Measurements from ENCODE around the gene OR1I1. TPM values are rescaled to one million over a fixed set of nuclear protein-coding genes. Genes with fewer than 3 reads are reported as not detected.

The OR1I1 gene
- total RNA-seq, 1 donor from 2014 or later = not detected

- peak; percentile 97 for DNase-seq (ENCODE audit: low spot score)
- peak overlapping the region; percentile 91 for H3K4me3 Mint-ChIP-seq
- peaks cover 37% of the 10 kb centered on the region for H3K4me1 Mint-ChIP-seq (ENCODE audit: low read depth)
- peak overlapping the region; percentile 98 for H3K27ac Mint-ChIP-seq
- intact Hi-C loops (cut with micrococcal nuclease) = loop anchor here (1.0 to 10.0 kb wide), 11 partner anchors 98 to 1417 kb away; partner anchors contain the start of genes AKAP8, CHERP, DNAJB1 and EPS15L1
- H3K36me3 Mint-ChIP-seq (ENCODE audit: low read depth) = peaks cover 12% of the 10 kb centered on the region
- no peaks in the 10 kb centered on the region for H3K9me3 Mint-ChIP-seq
- H3K27me3 Mint-ChIP-seq (ENCODE audit: insufficient read depth) = no peaks in the 10 kb centered on the region
These were observed 43.4 kb downstream of the OR1I1 start for GRCh38 chr19:15125232-15126067.

GRCh38 chr19:15126131-15126910 is 44.3 kb downstream of the OR1I1 start:
- H3K27me3 Mint-ChIP-seq (ENCODE audit: insufficient read depth) = no peaks in the 10 kb centered on the region
- no peaks in the 10 kb centered on the region for H3K9me3 Mint-ChIP-seq
- no peak for DNase-seq (ENCODE audit: low spot score)
- peaks cover 38% of the 10 kb centered on the region for H3K4me1 Mint-ChIP-seq (ENCODE audit: low read depth)
- intact Hi-C loops (cut with micrococcal nuclease) = loop anchor here (5.0 to 10.0 kb wide), 3 partner anchors 336 to 1416 kb away; partner anchors contain the start of genes CHERP and RASAL3
- no peak overlapping the region for H3K4me3 Mint-ChIP-seq
- no peak overlapping the region for H3K27ac Mint-ChIP-seq
- H3K36me3 Mint-ChIP-seq (ENCODE audit: low read depth) = peaks cover 7% of the 10 kb centered on the region

- H3K27me3 Mint-ChIP-seq (ENCODE audit: insufficient read depth) = no peaks in the 10 kb centered on the region
- H3K36me3 Mint-ChIP-seq (ENCODE audit: low read depth) = no peaks in the 10 kb centered on the region
- DNase-seq (ENCODE audit: low spot score) = no peak
- peaks cover 38% of the 10 kb centered on the region for H3K4me1 Mint-ChIP-seq (ENCODE audit: low read depth)
- no peak overlapping the region for H3K27ac Mint-ChIP-seq
- intact Hi-C loops (cut with micrococcal nuclease) = loop anchor here (5.0 to 10.0 kb wide), 3 partner anchors 334 to 1414 kb away; partner anchors contain the start of genes CHERP and RASAL3
- no peak overlapping the region for H3K4me3 Mint-ChIP-seq
- H3K9me3 Mint-ChIP-seq = no peaks in the 10 kb centered on the region
These were observed 46.3 kb downstream of the OR1I1 start for GRCh38 chr19:15128162-15128770.

- Mint-ChIP-seq H3K4me3 (peak overlapping the region; percentile 47), H3K9me3 (no peaks in the 10 kb centered on the region), H3K27me3 (ENCODE audit: insufficient read depth) (peaks cover 2% of the 10 kb centered on the region), H3K36me3 (ENCODE audit: low read depth) (no peaks in the 10 kb centered on the region), H3K4me1 (ENCODE audit: low read depth) (peaks cover 29% of the 10 kb centered on the region), H3K27ac (peak overlapping the region; percentile 91)
- intact Hi-C loops (cut with micrococcal nuclease) = loop anchor here (5.0 to 10.0 kb wide), 3 partner anchors 332 to 1412 kb away; partner anchors contain the start of genes CHERP and RASAL3
- no peak for DNase-seq (ENCODE audit: low spot score)
These were observed 48.0 kb downstream of the OR1I1 start for GRCh38 chr19:15129856-15130585.

- intact Hi-C loops (cut with micrococcal nuclease) = no loop called here
- no peak overlapping the region for H3K4me3 Mint-ChIP-seq
- no peak for DNase-seq (ENCODE audit: low spot score)
- H3K27me3 Mint-ChIP-seq (ENCODE audit: insufficient read depth) = peaks cover 4% of the 10 kb centered on the region
- no peak overlapping the region for H3K27ac Mint-ChIP-seq
- H3K9me3 Mint-ChIP-seq = peaks cover 21% of the 10 kb centered on the region
- H3K36me3 Mint-ChIP-seq (ENCODE audit: low read depth) = peaks cover 3% of the 10 kb centered on the region
- peaks cover 7% of the 10 kb centered on the region for H3K4me1 Mint-ChIP-seq (ENCODE audit: low read depth)
These were observed 54.4 kb downstream of the OR1I1 start for GRCh38 chr19:15136234-15136954.

- peaks cover 4% of the 10 kb centered on the region for H3K27me3 Mint-ChIP-seq (ENCODE audit: insufficient read depth)
- no peak for DNase-seq (ENCODE audit: low spot score)
- peaks cover 21% of the 10 kb centered on the region for H3K9me3 Mint-ChIP-seq
- peaks cover 7% of the 10 kb centered on the region for H3K4me1 Mint-ChIP-seq (ENCODE audit: low read depth)
- intact Hi-C loops (cut with micrococcal nuclease) = no loop called here
- H3K27ac Mint-ChIP-seq = no peak overlapping the region
- no peak overlapping the region for H3K4me3 Mint-ChIP-seq
- H3K36me3 Mint-ChIP-seq (ENCODE audit: low read depth) = peaks cover 3% of the 10 kb centered on the region
These were observed 55.8 kb downstream of the OR1I1 start for GRCh38 chr19:15137777-15138176.

- no peak for DNase-seq (ENCODE audit: low spot score)
- peaks cover 4% of the 10 kb centered on the region for H3K27me3 Mint-ChIP-seq (ENCODE audit: insufficient read depth)
- peaks cover 3% of the 10 kb centered on the region for H3K36me3 Mint-ChIP-seq (ENCODE audit: low read depth)
- H3K4me3 Mint-ChIP-seq = no peak overlapping the region
- no peak overlapping the region for H3K27ac Mint-ChIP-seq
- H3K4me1 Mint-ChIP-seq (ENCODE audit: low read depth) = peaks cover 7% of the 10 kb centered on the region
- intact Hi-C loops (cut with micrococcal nuclease) = no loop called here
- H3K9me3 Mint-ChIP-seq = peaks cover 21% of the 10 kb centered on the region
These were observed 56.4 kb downstream of the OR1I1 start for GRCh38 chr19:15138427-15138826.

- Mint-ChIP-seq H3K4me3 (no peak overlapping the region), H3K36me3 (ENCODE audit: low read depth) (peaks cover 3% of the 10 kb centered on the region), H3K9me3 (peaks cover 21% of the 10 kb centered on the region)
These were observed 59.1 kb downstream of the OR1I1 start for GRCh38 chr19:15141143-15141542.

GRCh38 chr19:15142313-15142712 is 60.3 kb downstream of the OR1I1 start:
- Mint-ChIP-seq H3K36me3 (ENCODE audit: low read depth) (peaks cover 3% of the 10 kb centered on the region), H3K27ac (no peak overlapping the region), H3K4me1 (ENCODE audit: low read depth) (no peaks in the 10 kb centered on the region)

More at GRCh38 chr19:15141143-15141542, 59.1 kb downstream of the OR1I1 start:
- peaks cover 7% of the 10 kb centered on the region for H3K4me1 Mint-ChIP-seq (ENCODE audit: low read depth)
- no peak overlapping the region for H3K27ac Mint-ChIP-seq
- H3K27me3 Mint-ChIP-seq (ENCODE audit: insufficient read depth) = peaks cover 2% of the 10 kb centered on the region
- intact Hi-C loops (cut with micrococcal nuclease) = no loop called here
- DNase-seq (ENCODE audit: low spot score) = no peak

More at GRCh38 chr19:15142313-15142712, 60.3 kb downstream of the OR1I1 start:
- intact Hi-C loops (cut with micrococcal nuclease) = no loop called here
- Mint-ChIP-seq H3K9me3 (peaks cover 13% of the 10 kb centered on the region), H3K4me3 (no peak overlapping the region), H3K27me3 (ENCODE audit: insufficient read depth) (peaks cover 2% of the 10 kb centered on the region)
- DNase-seq (ENCODE audit: low spot score) = no peak
